SJCRH30 (cell line): ENCODE results near the gene CD244. TPM values are rescaled to one million over a fixed set of nuclear protein-coding genes. Genes with fewer than 3 reads are reported as not detected.

ENCODE experiments used
- total RNA-seq: library from RNA; depleted of rRNA; stranded (reverse); fragments of >200 nt; shearing (Covaris generic); gene quantifications from 2 replicates; pipeline ENCODE4 v1.2.3, GENCODE V29; 2014; rRNA removed

Gene CD244
- total RNA-seq, 1 experiment from 2014 or later, result not detected

Other genes with a start within 250 kb of the CD244 start
- gene SLAMF1, start 215.8 kb downstream of the CD244 start, total RNA-seq, result not detected in 2 replicates
- not detected in 2 replicates for gene CD48, start 151.1 kb downstream of the CD244 start, total RNA-seq
- not detected in 2 replicates for gene SLAMF7, start 123.6 kb downstream of the CD244 start, total RNA-seq
- gene LY9, start 66.7 kb downstream of the CD244 start, total RNA-seq, result not detected in 2 replicates
- gene ITLN1, start 22.3 kb upstream of the CD244 start, total RNA-seq, result not detected in 2 replicates
- gene ITLN2, start 91.9 kb upstream of the CD244 start, total RNA-seq, result not detected in 2 replicates
- gene F11R, start 158.3 kb upstream of the CD244 start, total RNA-seq, result not detected in 2 replicates
- not detected in 2 replicates for gene TSTD1, start 176.1 kb upstream of the CD244 start, total RNA-seq
- 65.6 and 66.4 TPM in 2 replicates for gene USF1, start 183.1 kb upstream of the CD244 start, total RNA-seq
- 0.12 and 0.23 TPM in 2 replicates for gene ARHGAP30, start 207.0 kb upstream of the CD244 start, total RNA-seq
- gene NECTIN4, start 226.7 kb upstream of the CD244 start, total RNA-seq, result 0.04 TPM in 1 of 2 replicates, not detected in the other
- not detected in 2 replicates for gene KLHDC9, start 235.5 kb upstream of the CD244 start, total RNA-seq